Osteocyte (in vitro differentiated cells): ENCODE results near the gene CYB5R3. TPM values are rescaled to one million over a fixed set of nuclear protein-coding genes. Genes with fewer than 3 reads are reported as not detected.
A peak's percentile ranks its signal among the peaks of the same experiment; 100 is the strongest.

Experiments used
- DNase-seq: peaks from one replicate; pipeline ENCODE4 v3.0.0; 2021; ENCODE audit warnings: mixed read lengths; ENCODE audit not compliant: unreplicated experiment; ENCODE audit errors: extremely low spot score
- H3K27ac Mint-ChIP-seq: one replicate; pipeline ENCODE4 v1.8.0; 2021; ENCODE audit warnings: mild to moderate bottlenecking, mixed read lengths; ENCODE audit not compliant: unreplicated experiment
- H3K27me3 Mint-ChIP-seq: one replicate; pipeline ENCODE4 v1.8.0; 2021; ENCODE audit warnings: mixed read lengths; ENCODE audit not compliant: unreplicated experiment
- H3K36me3 Mint-ChIP-seq: one replicate; pipeline ENCODE4 v1.8.0; 2021; ENCODE audit warnings: mixed read lengths; ENCODE audit not compliant: unreplicated experiment
- H3K4me1 Mint-ChIP-seq: one replicate; pipeline ENCODE4 v1.8.0; 2021; ENCODE audit warnings: mixed read lengths; ENCODE audit not compliant: unreplicated experiment
- H3K4me3 Mint-ChIP-seq: one replicate; pipeline ENCODE4 v1.8.0; 2021; ENCODE audit warnings: mild to moderate bottlenecking, moderate library complexity, mixed read lengths; ENCODE audit not compliant: unreplicated experiment
- H3K9me3 Mint-ChIP-seq: one replicate; pipeline ENCODE4 v1.8.0; 2021; ENCODE audit warnings: mixed read lengths; ENCODE audit not compliant: unreplicated experiment
- total RNA-seq: library from RNA; stranded (reverse); gene quantifications from 2 replicates; pipeline ENCODE4 v1.2.1, GENCODE V29; 2021
- TF ChIP-seq, protein P1 (sequence below): fragments of 200-600 bp; sonication (generic); IDR thresholded peaks from 2 replicates; pipeline ENCODE4 v1.5.0; 2021; ENCODE audit warnings: antibody characterized with exemption, mild to moderate bottlenecking, moderate library complexity

CYB5R3 gene
- total RNA-seq, 1 donor from 2014 or later, result 408 TPM

DNA sequence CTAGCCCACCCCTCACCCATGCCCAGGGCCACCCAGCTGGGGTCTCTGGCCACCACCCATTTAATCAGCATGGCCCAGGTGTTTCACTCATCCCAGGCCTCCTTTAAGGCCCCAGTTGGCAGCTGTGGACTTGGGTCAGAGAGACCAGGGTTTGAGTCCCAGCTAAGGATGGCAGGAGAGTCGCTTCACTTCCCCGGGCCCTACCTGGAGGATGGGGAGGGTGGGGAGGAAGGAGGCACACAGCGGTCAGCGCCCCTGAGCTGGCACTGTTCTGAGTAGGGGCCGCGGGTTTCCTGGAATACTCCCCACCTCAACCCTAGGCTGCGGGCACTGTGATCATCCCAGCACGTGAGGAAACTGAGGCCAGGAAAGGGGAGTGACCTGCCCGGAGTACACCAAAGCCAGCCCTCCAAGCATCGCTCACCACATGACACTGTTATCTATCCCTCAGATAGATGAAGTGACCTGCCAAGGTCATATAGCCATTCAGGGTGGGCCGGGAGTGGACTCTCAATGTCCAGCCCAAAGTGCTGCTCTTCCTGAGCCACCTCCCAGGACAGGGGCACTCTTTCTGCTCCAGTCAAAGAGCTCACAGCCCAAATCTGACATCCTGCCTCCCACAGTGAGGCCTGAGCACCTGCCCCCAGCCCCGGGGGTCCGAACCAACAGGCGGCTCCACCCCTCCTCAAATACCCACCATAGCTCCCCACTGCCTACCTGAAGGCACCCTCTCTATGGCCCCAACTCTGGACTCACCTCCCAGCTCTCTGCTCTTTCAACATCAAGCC is 5.4 kb downstream of the CYB5R3 start:
- peak overlapping the region; percentile 96 for H3K27ac Mint-ChIP-seq
- H3K4me3 Mint-ChIP-seq, result peak overlapping the region; percentile 63
- H3K9me3 Mint-ChIP-seq, result no peaks in the 10 kb centered on the region
- no peak for DNase-seq
- peaks cover 4% of the 10 kb centered on the region for H3K36me3 Mint-ChIP-seq
- TF ChIP-seq, protein P1, sequence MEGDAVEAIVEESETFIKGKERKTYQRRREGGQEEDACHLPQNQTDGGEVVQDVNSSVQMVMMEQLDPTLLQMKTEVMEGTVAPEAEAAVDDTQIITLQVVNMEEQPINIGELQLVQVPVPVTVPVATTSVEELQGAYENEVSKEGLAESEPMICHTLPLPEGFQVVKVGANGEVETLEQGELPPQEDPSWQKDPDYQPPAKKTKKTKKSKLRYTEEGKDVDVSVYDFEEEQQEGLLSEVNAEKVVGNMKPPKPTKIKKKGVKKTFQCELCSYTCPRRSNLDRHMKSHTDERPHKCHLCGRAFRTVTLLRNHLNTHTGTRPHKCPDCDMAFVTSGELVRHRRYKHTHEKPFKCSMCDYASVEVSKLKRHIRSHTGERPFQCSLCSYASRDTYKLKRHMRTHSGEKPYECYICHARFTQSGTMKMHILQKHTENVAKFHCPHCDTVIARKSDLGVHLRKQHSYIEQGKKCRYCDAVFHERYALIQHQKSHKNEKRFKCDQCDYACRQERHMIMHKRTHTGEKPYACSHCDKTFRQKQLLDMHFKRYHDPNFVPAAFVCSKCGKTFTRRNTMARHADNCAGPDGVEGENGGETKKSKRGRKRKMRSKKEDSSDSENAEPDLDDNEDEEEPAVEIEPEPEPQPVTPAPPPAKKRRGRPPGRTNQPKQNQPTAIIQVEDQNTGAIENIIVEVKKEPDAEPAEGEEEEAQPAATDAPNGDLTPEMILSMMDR, result no peak
- H3K27me3 Mint-ChIP-seq, result no peaks in the 10 kb centered on the region
- peaks cover 90% of the 10 kb centered on the region for H3K4me1 Mint-ChIP-seq

DNA sequence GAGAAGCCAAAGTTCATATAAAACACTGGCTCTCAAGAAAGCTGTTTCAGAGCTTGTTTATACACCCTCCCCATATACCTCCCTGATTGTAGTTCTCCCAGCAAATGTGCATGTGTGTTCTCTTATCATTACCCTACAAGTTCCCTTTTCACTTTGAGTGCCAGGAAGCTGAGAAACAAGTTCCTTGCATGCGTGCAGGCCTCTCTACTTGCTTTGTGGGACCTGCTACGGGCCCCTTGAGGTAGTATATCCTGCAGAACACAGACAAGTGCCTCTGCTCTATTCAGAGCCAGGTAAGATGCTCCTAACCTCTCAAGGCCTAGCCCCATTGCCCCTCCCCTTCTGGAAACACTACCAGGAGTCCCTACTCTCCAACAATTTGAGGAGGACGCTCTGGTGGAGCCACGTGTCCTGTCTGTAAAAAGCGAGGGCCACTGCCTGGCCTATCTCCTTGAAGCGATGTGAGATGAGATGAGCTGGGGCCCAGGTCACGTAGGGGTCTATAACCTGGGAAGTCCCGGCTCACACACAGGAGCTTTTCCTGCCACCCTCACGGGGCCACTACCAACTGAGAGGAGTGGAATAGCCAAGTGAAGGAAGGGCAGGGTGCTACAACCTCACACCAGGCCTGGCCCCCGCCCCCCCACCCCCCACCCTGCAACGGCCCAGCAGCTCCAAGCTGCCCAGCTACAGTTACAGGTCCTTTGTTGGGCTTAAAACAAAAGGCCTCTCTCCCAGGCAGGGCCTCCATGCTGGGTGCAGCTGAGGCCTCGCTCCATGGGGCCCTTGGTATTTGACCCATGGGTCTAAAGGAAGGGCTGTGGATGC is 6.2 kb downstream of the CYB5R3 start:
- TF ChIP-seq, protein P1, result no peak
- peak overlapping the region; percentile 96 for H3K27ac Mint-ChIP-seq
- no peak for DNase-seq
- peaks cover 4% of the 10 kb centered on the region for H3K36me3 Mint-ChIP-seq
- H3K9me3 Mint-ChIP-seq, result no peaks in the 10 kb centered on the region
- H3K4me1 Mint-ChIP-seq, result peaks cover 84% of the 10 kb centered on the region
- H3K27me3 Mint-ChIP-seq, result no peaks in the 10 kb centered on the region
- no peak overlapping the region for H3K4me3 Mint-ChIP-seq

DNA sequence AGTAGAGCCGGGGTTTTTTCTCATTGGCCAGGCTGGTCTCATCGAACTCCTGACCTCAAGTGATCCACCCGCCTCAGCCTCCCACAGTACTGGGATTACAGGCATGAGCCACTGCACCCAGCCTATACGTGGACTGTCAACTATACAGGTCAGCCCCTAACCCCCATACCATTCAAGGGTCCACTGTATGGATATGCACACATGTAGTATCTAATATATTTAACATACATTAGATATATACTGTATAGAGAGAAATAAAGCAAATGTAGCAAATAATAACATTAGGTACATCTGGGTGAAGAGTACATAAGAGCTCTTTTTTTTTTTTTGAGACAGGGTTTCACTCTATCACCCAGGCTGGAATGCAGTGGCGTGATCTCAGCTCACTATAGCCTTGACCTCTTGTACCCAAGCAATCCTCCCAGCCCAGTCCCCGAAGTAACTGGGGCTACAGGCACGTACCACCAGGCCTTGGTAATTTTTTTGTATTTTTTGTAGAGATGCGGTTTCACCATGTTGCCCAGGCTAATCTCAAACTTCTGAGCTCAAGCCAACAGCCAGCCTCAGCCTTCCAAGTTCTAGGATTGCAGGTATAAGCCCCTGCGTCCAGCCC is 7.3 kb downstream of the CYB5R3 start:
- Mint-ChIP-seq H3K36me3 (peaks cover 4% of the 10 kb centered on the region), H3K4me1 (peaks cover 78% of the 10 kb centered on the region), H3K27me3 (no peaks in the 10 kb centered on the region), H3K9me3 (no peaks in the 10 kb centered on the region), H3K4me3 (peak overlapping the region; percentile 26), H3K27ac (peak overlapping the region; percentile 96)
- TF ChIP-seq, protein P1, result no peak
- DNase-seq, result no peak

DNA sequence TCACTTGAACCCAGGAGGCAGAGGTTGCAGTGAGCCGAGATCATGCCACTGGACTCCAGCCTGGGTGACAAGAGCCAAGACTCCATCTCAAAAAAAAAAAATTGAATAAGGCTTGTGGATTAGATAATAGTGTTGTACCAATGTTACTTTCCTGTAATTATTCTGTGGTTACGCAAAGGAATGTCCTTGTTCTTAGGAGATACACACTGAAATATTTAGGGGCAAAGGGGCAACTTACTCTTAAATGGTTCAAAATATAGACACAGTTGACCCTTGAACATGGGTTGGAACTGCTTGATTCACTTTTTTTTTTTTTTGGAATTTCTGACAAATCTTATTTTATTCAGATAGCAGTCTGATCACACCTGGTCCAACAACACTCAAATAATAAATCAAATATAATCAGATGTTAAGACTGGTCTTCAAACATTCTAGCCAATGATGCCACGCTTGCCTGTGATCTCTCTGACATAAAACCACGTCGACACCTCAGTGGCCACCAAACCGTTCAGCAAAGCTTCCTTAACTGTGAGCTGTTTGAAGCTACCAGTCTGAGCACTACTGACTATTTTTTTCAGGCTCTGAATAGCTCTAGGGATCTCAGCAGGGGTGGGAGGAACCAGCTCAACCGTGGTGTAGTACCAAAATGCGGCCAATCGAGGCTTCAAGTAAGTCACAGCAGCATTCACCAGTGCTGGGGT is 9.5 kb downstream of the CYB5R3 start:
- Mint-ChIP-seq H3K27me3 (no peaks in the 10 kb centered on the region), H3K9me3 (no peaks in the 10 kb centered on the region), H3K27ac (peak overlapping the region; percentile 88), H3K4me1 (peaks cover 76% of the 10 kb centered on the region), H3K36me3 (peaks cover 14% of the 10 kb centered on the region), H3K4me3 (no peak overlapping the region)
- TF ChIP-seq, protein P1, result no peak
- no peak for DNase-seq
